Psoas muscle (tissue), 8 donors: ENCODE measurements around the gene ROS1. TPM values are rescaled to one million over a fixed set of nuclear protein-coding genes. Genes with fewer than 3 reads are reported as not detected.

ENCODE experiments used
- ATAC-seq, 4 donors: fragments of 200-7000 bp; cut with Tn5 transposase; one replicate each; pipeline ENCODE4 v1.9.1; 2020; ENCODE audit warnings: moderate library complexity in 3 of 4, mild to moderate bottlenecking in 2 of 4
- DNase-seq, 2 donors: peaks; one replicate each; pipeline ENCODE4 v3.0.0-alpha.2; 2020
- H3K27ac ChIP-seq: fragments of 200-600 bp; one replicate; pipeline ENCODE4 v1.8.0; 2022
- H3K27me3 ChIP-seq, 3 donors: fragments of 200-600 bp in 1 of 3; one replicate each; pipeline versions ENCODE4 v1.6.1 to v1.8.0; 2013 to 2022; ENCODE audit warnings: low read length in 2 of 3, mild to moderate bottlenecking in 2 of 3, moderate library complexity in 1 of 3; ENCODE audit not compliant: insufficient read depth in 3 of 3
- H3K36me3 ChIP-seq, 2 donors: fragments of 200-600 bp in 1 of 2; one replicate each; pipeline versions ENCODE4 v1.6.1 to v1.8.0; 2013 to 2022; ENCODE audit warnings: low read depth in 1 of 2, mild to moderate bottlenecking in 1 of 2, moderate library complexity in 1 of 2; ENCODE audit not compliant: insufficient read depth in 1 of 2
- H3K4me1 ChIP-seq: fragments of 200-600 bp; one replicate; pipeline ENCODE4 v1.8.0; 2022
- H3K4me3 ChIP-seq: fragments of 200-600 bp; one replicate; pipeline ENCODE4 v1.8.0; 2022; ENCODE audit warnings: mild to moderate bottlenecking
- H3K9me3 ChIP-seq: fragments of 200-600 bp; one replicate; pipeline ENCODE4 v1.8.0; 2022
- CTCF ChIP-seq: fragments of 200-600 bp; IDR thresholded peaks from one replicate; pipeline ENCODE4 v1.8.0; 2022; ENCODE audit warnings: antibody characterized with exemption
- WGBS, 3 donors: extraction: QIAGEN DNeasy Blood & Tissue Kit; methylation state at CpG; one replicate each; pipeline versions ENCODE4 v1.1.6 to v1.1.7; 2013; 5-methylcytosine and 5-hydroxymethylcytosine counted together
- intact Hi-C, 2 donors: fragments of 100-400 bp; cut with DNase I; formaldehyde crosslinking; loops; one replicate each; pipeline versions ENCODE4 v1.11.0 to v1.14.2; 2022
- polyA plus RNA-seq, 3 donors: library from polyadenylated mRNA; stranded (reverse); fragments of 200-250 nt; gene quantifications; one replicate each; pipeline ENCODE4 v1.2.3, GENCODE V29; 2013
- total RNA-seq, 4 donors: library from RNA; stranded (reverse); fragmentation: NEBNext Ultra II Directional in 2 of 4; extraction: Animal tissue kit (Norgen Biotek cat#: 25700) in 2 of 4; gene quantifications; one replicate each; pipeline versions ENCODE4 v1.2.1 to v1.2.4, GENCODE V29; 2021 to 2023
- donor health status: healthy with polysubstance abuse.
- donor health status: DM: no; HTN: no; CAD: no; lungs with moderate emphysema.
- donor health status: Bipolar disorder and iron deficiency.
- donor health status: healthy.
- donor health status: DM: yes; HTN: yes; CAD: no.
- donor health status: DM: no; HTN: no; CAD: no.
- donor health status: DM: no; HTN: no; CAD: no.
- donor health status: DM: yes; HTN: yes; CAD: no.

Gene ROS1
- total and polyA plus RNA-seq, 7 donors = 0.04 to 0.06 TPM; not detected in 5

- 91 to 97% (median 95%) methylated on average over 4 to 5 of the region's 5 CpGs for WGBS, 3 donors
- DNase-seq (no peak), ATAC-seq (no peak)
- no peak for TF ChIP-seq CTCF
- Histone ChIP-seq H3K27me3 (no peaks in the 10 kb centered on the region), H3K36me3 (no peaks in the 10 kb centered on the region), H3K4me1 (peaks cover 17% of the 10 kb centered on the region), H3K4me3 (no peak overlapping the region), H3K9me3 (no peaks in the 10 kb centered on the region), H3K27ac (no peak overlapping the region)
- intact Hi-C loops = no loop called here
Observed at GRCh38 chr6:117399126-117399525, 26.6 kb downstream of the ROS1 start.

GRCh38 chr6:117397536-117398227 lies 28.1 kb downstream of the ROS1 start:
- no peaks in the 10 kb centered on the region for H3K27me3 ChIP-seq
- no peaks in the 10 kb centered on the region for H3K9me3 ChIP-seq
- no peak overlapping the region for H3K4me3 ChIP-seq
- DNase-seq (no peak), ATAC-seq (no peak)
- TF ChIP-seq CTCF = no peak
- no peaks in the 10 kb centered on the region for H3K36me3 ChIP-seq
- H3K4me1 ChIP-seq = peaks cover 17% of the 10 kb centered on the region
- intact Hi-C loops = no loop called here
- no peak overlapping the region for H3K27ac ChIP-seq
- WGBS, 3 donors = 74 to 86% (median 74%) methylated on average over 3 of the region's 3 CpGs

GRCh38 chr6:117396228-117396627 lies 29.5 kb downstream of the ROS1 start:
- intact Hi-C loops = no loop called here
- Histone ChIP-seq H3K9me3 (no peaks in the 10 kb centered on the region), H3K4me1 (peaks cover 17% of the 10 kb centered on the region), H3K27ac (peak overlapping the region; percentile 57), H3K36me3 (no peaks in the 10 kb centered on the region), H3K27me3 (no peaks in the 10 kb centered on the region), H3K4me3 (no peak overlapping the region)
- no peak for DNase-seq
- WGBS, 3 donors = 11 to 13% (median 11%) methylated on average over 4 of the region's 4 CpGs
- TF ChIP-seq CTCF = no peak
- ATAC-seq = peak; percentile 91 to 99 (median 95)

GRCh38 chr6:117395164-117395563 lies 30.6 kb downstream of the ROS1 start:
- ATAC-seq = peak; percentile 23 to 44 (median 29)

More at GRCh38 chr6:117395164-117395563, 30.6 kb downstream of the ROS1 start:
- intact Hi-C loops = no loop called here
- Histone ChIP-seq H3K27me3 (no peaks in the 10 kb centered on the region), H3K4me3 (no peak overlapping the region), H3K27ac (peak overlapping the region; percentile 57), H3K9me3 (no peaks in the 10 kb centered on the region), H3K4me1 (peaks cover 17% of the 10 kb centered on the region), H3K36me3 (no peaks in the 10 kb centered on the region)
- TF ChIP-seq CTCF = no peak
- whole genome bisulfite sequencing, 3 donors = 7 to 16% (median 11%) methylated on average over 1 of the region's 1 CpG
- DNase-seq = no peak
